Measurements from ENCODE around the gene HOXA13.

The HOXA13 gene

GRCh38 chr7:27201580-27202017 is 1.7 kb upstream of the HOXA13 start:
- no peak overlapping the region for H3K4ac ChIP-seq (ENCODE audit: low read depth, low read length)
- no peak overlapping the region for H4K12ac ChIP-seq (ENCODE audit: low read depth, low read length)
- H3K23ac ChIP-seq (ENCODE audit: low read length): no peak overlapping the region
- H2AK5ac ChIP-seq (ENCODE audit: low read length): no peak overlapping the region
- H2BK12ac ChIP-seq (ENCODE audit: low read length): no peak overlapping the region
- no peak overlapping the region for H3K18ac ChIP-seq (ENCODE audit: low read length)
- H4K8ac ChIP-seq (ENCODE audit: low read depth, low read length): no peak overlapping the region
- H3K36me3 ChIP-seq (ENCODE audit: control insufficient read depth in 1 of 2, insufficient read depth in 2 of 2, low read length in 2 of 2): no peaks in the 10 kb centered on the region
- no peak overlapping the region for H3K9ac ChIP-seq (ENCODE audit: low read length)
- no peak overlapping the region for H2BK120ac ChIP-seq (ENCODE audit: insufficient read depth, low read length, poor library complexity)
- H3K14ac ChIP-seq (ENCODE audit: low read length): no peak overlapping the region
- no peak overlapping the region for H2BK5ac ChIP-seq (ENCODE audit: low read depth, low read length, poor library complexity)
- H3K4me3 ChIP-seq (ENCODE audit: low read depth, low read length): no peak overlapping the region
- H3K4me2 ChIP-seq (ENCODE audit: low read length): no peak overlapping the region
- no peak overlapping the region for H2AFZ ChIP-seq (ENCODE audit: insufficient read depth, low read length, poor library complexity)
- no peaks in the 10 kb centered on the region for H3K79me2 ChIP-seq (ENCODE audit: control insufficient read depth, insufficient read depth, low read length, poor library complexity)
- no peak overlapping the region for H3K27ac ChIP-seq (ENCODE audit: low read depth, low read length)
- no CpG with 5 or more reads among the region's 4 CpGs for WGBS (ENCODE audit: extremely low coverage, insufficient coverage, insufficient read length)
- no peak overlapping the region for H4K91ac ChIP-seq (ENCODE audit: low read depth, low read length)
- peaks cover 84% of the 10 kb centered on the region for H3K27me3 ChIP-seq (ENCODE audit: insufficient read depth, low read length)
- H3K9me3 ChIP-seq (ENCODE audit: insufficient read depth, low read depth, low read length): peaks cover 15% of the 10 kb centered on the region
- no peak for DNase-seq
- H3K4me1 ChIP-seq (ENCODE audit: control insufficient read depth in 1 of 2, insufficient read depth in 2 of 2, low read length in 2 of 2): peaks cover 16 to 20% of the 10 kb centered on the region in 2 experiments
- H3K79me1 ChIP-seq (ENCODE audit: low read length): no peaks in the 10 kb centered on the region

- Histone ChIP-seq H3K4ac (ENCODE audit: low read depth, low read length) (no peak overlapping the region), H2BK5ac (ENCODE audit: low read depth, low read length, poor library complexity) (no peak overlapping the region), H3K4me2 (ENCODE audit: low read length) (peak overlapping the region; percentile 71), H3K18ac (ENCODE audit: low read length) (no peak overlapping the region), H3K79me1 (ENCODE audit: low read length) (no peaks in the 10 kb centered on the region), H3K4me1 (ENCODE audit: control insufficient read depth in 1 of 2, insufficient read depth in 2 of 2, low read length in 2 of 2) (peaks cover 16 to 20% of the 10 kb centered on the region in 2 experiments), H4K91ac (ENCODE audit: low read depth, low read length) (no peak overlapping the region), H3K9me3 (ENCODE audit: insufficient read depth, low read depth, low read length) (peaks cover 15% of the 10 kb centered on the region), H2BK12ac (ENCODE audit: low read length) (no peak overlapping the region), H3K36me3 (ENCODE audit: control insufficient read depth in 1 of 2, insufficient read depth in 2 of 2, low read length in 2 of 2) (no peaks in the 10 kb centered on the region), H2BK120ac (ENCODE audit: insufficient read depth, low read length, poor library complexity) (no peak overlapping the region), H3K79me2 (ENCODE audit: control insufficient read depth, insufficient read depth, low read length, poor library complexity) (no peaks in the 10 kb centered on the region), H2AK5ac (ENCODE audit: low read length) (no peak overlapping the region), H3K9ac (ENCODE audit: low read length) (no peak overlapping the region), H3K27me3 (ENCODE audit: insufficient read depth, low read length) (peaks cover 80% of the 10 kb centered on the region), H4K12ac (ENCODE audit: low read depth, low read length) (no peak overlapping the region), H2AFZ (ENCODE audit: insufficient read depth, low read length, poor library complexity) (no peak overlapping the region), H3K27ac (ENCODE audit: low read depth, low read length) (no peak overlapping the region), H4K8ac (ENCODE audit: low read depth, low read length) (no peak overlapping the region), H3K4me3 (ENCODE audit: low read depth, low read length) (peak overlapping the region; percentile 49), H3K23ac (ENCODE audit: low read length) (no peak overlapping the region), H3K14ac (ENCODE audit: low read length) (no peak overlapping the region)
- DNase-seq: no peak
- WGBS (ENCODE audit: extremely low coverage, insufficient coverage, insufficient read length): no CpG with 5 or more reads among the region's 14 CpGs
These were observed 1.1 kb upstream of the HOXA13 start for GRCh38 chr7:27200761-27201579.

- H3K27me3 ChIP-seq (ENCODE audit: insufficient read depth, low read length): peaks cover 66% of the 10 kb centered on the region
- H3K4me3 ChIP-seq (ENCODE audit: low read depth, low read length): peak overlapping the region; percentile 55
- no peak overlapping the region for H2BK5ac ChIP-seq (ENCODE audit: low read depth, low read length, poor library complexity)
- peaks cover 10 to 12% of the 10 kb centered on the region in 2 experiments for H3K4me1 ChIP-seq (ENCODE audit: control insufficient read depth in 1 of 2, insufficient read depth in 2 of 2, low read length in 2 of 2)
- DNase-seq: peak; percentile 23 to 65
- no peak overlapping the region for H3K14ac ChIP-seq (ENCODE audit: low read length)
- H3K9me3 ChIP-seq (ENCODE audit: insufficient read depth, low read depth, low read length): peaks cover 12% of the 10 kb centered on the region
- no peak overlapping the region for H3K9ac ChIP-seq (ENCODE audit: low read length)
- no peak overlapping the region for H3K23ac ChIP-seq (ENCODE audit: low read length)
- no peak overlapping the region for H3K27ac ChIP-seq (ENCODE audit: low read depth, low read length)
- no peak overlapping the region for H4K8ac ChIP-seq (ENCODE audit: low read depth, low read length)
- no peak overlapping the region for H3K4ac ChIP-seq (ENCODE audit: low read depth, low read length)
- no peak overlapping the region for H2AK5ac ChIP-seq (ENCODE audit: low read length)
- H3K4me2 ChIP-seq (ENCODE audit: low read length): peak overlapping the region; percentile 71
- H2BK120ac ChIP-seq (ENCODE audit: insufficient read depth, low read length, poor library complexity): no peak overlapping the region
- no peak overlapping the region for H2BK12ac ChIP-seq (ENCODE audit: low read length)
- no CpG with 5 or more reads among the region's 93 CpGs for WGBS (ENCODE audit: extremely low coverage, insufficient coverage, insufficient read length)
- peak overlapping the region; percentile 30 for H2AFZ ChIP-seq (ENCODE audit: insufficient read depth, low read length, poor library complexity)
- H4K91ac ChIP-seq (ENCODE audit: low read depth, low read length): no peak overlapping the region
- no peaks in the 10 kb centered on the region for H3K79me2 ChIP-seq (ENCODE audit: control insufficient read depth, insufficient read depth, low read length, poor library complexity)
- no peaks in the 10 kb centered on the region for H3K79me1 ChIP-seq (ENCODE audit: low read length)
- no peak overlapping the region for H4K12ac ChIP-seq (ENCODE audit: low read depth, low read length)
- H3K18ac ChIP-seq (ENCODE audit: low read length): no peak overlapping the region
- H3K36me3 ChIP-seq (ENCODE audit: control insufficient read depth in 1 of 2, insufficient read depth in 2 of 2, low read length in 2 of 2): no peaks in the 10 kb centered on the region
These were observed 755 bp downstream of the HOXA13 start for GRCh38 chr7:27198871-27199801.

- H3K14ac ChIP-seq (ENCODE audit: low read length): no peak overlapping the region
- no peaks in the 10 kb centered on the region for H3K36me3 ChIP-seq (ENCODE audit: control insufficient read depth in 1 of 2, insufficient read depth in 2 of 2, low read length in 2 of 2)
- no peak overlapping the region for H4K91ac ChIP-seq (ENCODE audit: low read depth, low read length)
- H2AK5ac ChIP-seq (ENCODE audit: low read length): no peak overlapping the region
- H2BK12ac ChIP-seq (ENCODE audit: low read length): no peak overlapping the region
- H3K4me1 ChIP-seq (ENCODE audit: control insufficient read depth in 1 of 2, insufficient read depth in 2 of 2, low read length in 2 of 2): peaks cover 10 to 12% of the 10 kb centered on the region in 2 experiments
- no peak overlapping the region for H3K9ac ChIP-seq (ENCODE audit: low read length)
- H4K12ac ChIP-seq (ENCODE audit: low read depth, low read length): no peak overlapping the region
- no peak overlapping the region for H2BK120ac ChIP-seq (ENCODE audit: insufficient read depth, low read length, poor library complexity)
- WGBS (ENCODE audit: extremely low coverage, insufficient coverage, insufficient read length): no CpG with 5 or more reads among the region's 29 CpGs
- H3K4me3 ChIP-seq (ENCODE audit: low read depth, low read length): no peak overlapping the region
- H3K27me3 ChIP-seq (ENCODE audit: insufficient read depth, low read length): peaks cover 65% of the 10 kb centered on the region
- no peaks in the 10 kb centered on the region for H3K79me2 ChIP-seq (ENCODE audit: control insufficient read depth, insufficient read depth, low read length, poor library complexity)
- H3K9me3 ChIP-seq (ENCODE audit: insufficient read depth, low read depth, low read length): peaks cover 12% of the 10 kb centered on the region
- no peak overlapping the region for H3K4ac ChIP-seq (ENCODE audit: low read depth, low read length)
- no peak for DNase-seq
- H3K18ac ChIP-seq (ENCODE audit: low read length): no peak overlapping the region
- H3K23ac ChIP-seq (ENCODE audit: low read length): no peak overlapping the region
- H4K8ac ChIP-seq (ENCODE audit: low read depth, low read length): no peak overlapping the region
- no peak overlapping the region for H3K27ac ChIP-seq (ENCODE audit: low read depth, low read length)
- no peak overlapping the region for H2BK5ac ChIP-seq (ENCODE audit: low read depth, low read length, poor library complexity)
- no peak overlapping the region for H3K4me2 ChIP-seq (ENCODE audit: low read length)
- H2AFZ ChIP-seq (ENCODE audit: insufficient read depth, low read length, poor library complexity): no peak overlapping the region
- no peaks in the 10 kb centered on the region for H3K79me1 ChIP-seq (ENCODE audit: low read length)
These were observed 1.6 kb downstream of the HOXA13 start for GRCh38 chr7:27198138-27198841.
